ENCODE data around the gene SUCLG2. TPM values are rescaled to one million over a fixed set of nuclear protein-coding genes. Genes with fewer than 3 reads are reported as not detected.

Gene SUCLG2
- polyA plus RNA-seq, 1 donor from 2014 or later: 56.6 TPM

GRCh38 chr3:67463656-67464055 lies 190.8 kb downstream of the SUCLG2 start:
- Mint-ChIP-seq H3K4me1 (peaks cover 0 to 4% (median 3%) of the 10 kb centered on the region in 3 donors), H3K36me3 (peaks cover 7% of the 10 kb centered on the region), H3K27me3 (no peaks in the 10 kb centered on the region), H3K9me3 (no peaks in the 10 kb centered on the region), H3K27ac (no peak overlapping the region), H3K4me3 (no peak overlapping the region)

DNA sequence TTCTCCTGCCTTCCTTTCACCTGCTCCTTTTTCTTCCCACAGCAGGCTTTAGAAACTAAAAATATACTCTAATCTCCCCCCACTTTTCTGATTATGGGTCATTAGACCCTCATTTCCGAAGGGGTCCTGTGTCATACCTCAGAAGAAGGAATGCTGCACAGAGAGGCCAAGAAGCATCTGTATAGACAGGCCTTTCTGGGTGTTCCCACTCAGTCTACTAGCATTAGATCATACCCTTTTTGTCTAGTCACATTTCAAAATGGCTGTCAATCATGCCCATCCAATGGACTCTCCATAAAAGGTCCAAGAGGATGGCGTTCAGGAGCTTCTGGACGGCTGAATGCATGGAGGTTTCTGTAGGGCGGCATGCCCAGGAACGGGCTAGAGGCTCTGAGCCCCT lies 192.2 kb downstream of the SUCLG2 start:
- Mint-ChIP-seq H3K36me3 (peaks cover 4% of the 10 kb centered on the region), H3K4me1 (peaks cover 0 to 3% (median 0%) of the 10 kb centered on the region in 3 donors), H3K27ac (no peak overlapping the region), H3K4me3 (no peak overlapping the region), H3K27me3 (no peaks in the 10 kb centered on the region), H3K9me3 (no peaks in the 10 kb centered on the region)

DNA sequence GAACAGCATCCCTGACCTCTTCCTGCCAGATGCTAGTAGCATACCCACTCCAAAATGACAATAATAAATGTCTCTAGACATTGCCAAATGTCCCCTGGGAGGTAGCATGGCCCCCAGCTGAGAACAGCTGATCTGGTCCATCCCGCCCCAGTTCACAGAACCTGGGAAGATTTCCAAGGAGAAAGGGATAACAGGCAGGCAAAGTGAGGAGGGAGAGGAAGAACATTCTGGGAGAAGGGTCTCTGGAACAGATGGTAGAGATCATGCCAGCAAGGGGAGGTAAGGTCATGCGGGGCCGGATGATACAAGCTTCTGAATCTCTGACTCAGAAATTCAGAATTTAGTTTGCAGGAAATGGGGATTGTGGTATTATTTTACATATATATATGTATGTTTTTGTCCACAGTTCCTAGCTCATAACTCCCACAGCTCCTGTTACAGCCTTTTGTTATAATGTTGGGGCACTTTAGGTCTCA lies 192.7 kb downstream of the SUCLG2 start:
- Mint-ChIP-seq H3K4me3 (no peak overlapping the region), H3K9me3 (no peaks in the 10 kb centered on the region), H3K27ac (no peak overlapping the region), H3K27me3 (no peaks in the 10 kb centered on the region), H3K4me1 (peaks cover 0 to 3% (median 0%) of the 10 kb centered on the region in 3 donors), H3K36me3 (peaks cover 2% of the 10 kb centered on the region)

- Mint-ChIP-seq H3K9me3 (no peaks in the 10 kb centered on the region), H3K27me3 (no peaks in the 10 kb centered on the region), H3K4me3 (no peak overlapping the region), H3K4me1 (peaks cover 0 to 3% (median 0%) of the 10 kb centered on the region in 3 donors), H3K36me3 (peaks cover 2% of the 10 kb centered on the region), H3K27ac (no peak overlapping the region)
Measured at GRCh38 chr3:67460841-67461510, 193.4 kb downstream of the SUCLG2 start.

DNA sequence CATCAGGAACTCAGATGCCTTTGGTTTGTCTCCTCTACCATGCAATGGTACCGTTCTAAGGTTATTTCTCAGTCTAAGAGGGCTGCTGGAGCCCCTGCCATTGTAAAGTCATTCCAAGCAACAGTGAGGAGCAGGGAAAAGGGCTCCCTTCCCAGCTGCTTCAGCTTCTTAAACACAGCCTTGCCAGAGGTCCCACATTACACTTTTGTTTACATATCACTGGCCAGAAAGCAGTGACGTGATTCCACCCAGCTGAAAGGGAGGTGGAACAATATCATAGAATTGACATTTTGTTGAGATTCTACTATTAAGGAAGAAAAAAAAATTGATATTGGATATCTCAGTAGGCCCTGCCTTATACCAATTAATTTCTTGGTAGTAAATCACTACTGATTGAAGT lies 194.6 kb downstream of the SUCLG2 start:
- Mint-ChIP-seq H3K9me3 (no peaks in the 10 kb centered on the region), H3K4me3 (no peak overlapping the region), H3K4me1 (peaks cover 0 to 3% (median 0%) of the 10 kb centered on the region in 3 donors), H3K27ac (no peak overlapping the region), H3K36me3 (peaks cover 4% of the 10 kb centered on the region), H3K27me3 (no peaks in the 10 kb centered on the region)

DNA sequence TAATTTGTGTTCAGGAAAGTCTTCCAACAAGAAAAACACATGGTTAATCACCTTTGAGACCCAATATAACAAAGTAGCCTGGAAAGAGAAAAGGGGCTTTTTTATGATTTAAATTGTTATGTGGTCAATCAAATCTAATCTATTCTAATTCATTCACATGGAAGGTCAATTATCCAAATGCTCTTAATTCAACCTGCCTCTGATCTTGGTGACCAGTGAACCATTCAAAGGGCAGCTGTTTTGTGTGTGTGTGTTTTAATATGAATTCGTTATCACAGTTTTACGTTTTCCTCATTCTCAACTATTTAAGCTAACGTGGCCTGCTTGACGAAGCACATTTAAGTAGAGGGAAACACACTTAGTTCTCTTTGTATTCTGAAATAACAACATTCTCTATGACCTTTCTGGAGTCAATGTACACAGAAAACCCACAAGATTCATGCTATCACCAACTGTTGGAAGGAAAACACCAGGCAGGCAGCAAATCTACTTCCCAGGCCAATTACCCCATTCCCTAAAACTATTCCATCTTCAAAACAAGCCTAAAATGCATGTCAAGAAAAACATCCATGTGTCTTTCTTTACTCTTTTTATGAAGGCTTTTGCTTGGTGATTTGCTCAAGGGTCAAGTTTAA lies 195.4 kb downstream of the SUCLG2 start:
- Mint-ChIP-seq H3K36me3 (peaks cover 4% of the 10 kb centered on the region), H3K4me1 (peaks cover 0 to 3% (median 0%) of the 10 kb centered on the region in 3 donors), H3K9me3 (no peaks in the 10 kb centered on the region), H3K27me3 (no peaks in the 10 kb centered on the region), H3K4me3 (no peak overlapping the region), H3K27ac (no peak overlapping the region)

GRCh38 chr3:67458408-67458807 lies 196.0 kb downstream of the SUCLG2 start:
- H3K27me3 Mint-ChIP-seq: no peaks in the 10 kb centered on the region
- H3K4me3 Mint-ChIP-seq: no peak overlapping the region
- H3K4me1 Mint-ChIP-seq: no peaks in the 10 kb centered on the region
- no peaks in the 10 kb centered on the region for H3K9me3 Mint-ChIP-seq
- peaks cover 4% of the 10 kb centered on the region for H3K36me3 Mint-ChIP-seq
- no peak overlapping the region for H3K27ac Mint-ChIP-seq

DNA sequence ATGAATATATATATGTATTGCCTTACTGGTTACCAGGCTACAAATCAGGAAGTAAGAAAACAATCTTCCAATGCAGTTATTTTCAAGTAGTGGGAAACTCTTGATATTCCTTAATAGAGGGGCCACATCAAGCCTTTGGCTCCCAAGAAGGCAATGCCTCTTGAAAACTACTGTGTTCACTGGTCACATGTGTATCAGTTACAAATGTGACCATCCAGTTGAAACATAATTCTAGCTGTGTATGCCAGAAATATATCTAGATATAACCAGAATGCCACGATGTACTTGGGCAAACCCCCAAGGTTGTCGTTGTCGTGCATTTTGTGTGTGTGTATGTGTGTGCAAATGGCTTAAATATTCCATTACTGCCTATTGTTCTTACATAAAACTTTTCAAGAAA lies 200.8 kb downstream of the SUCLG2 start:
- Mint-ChIP-seq H3K27me3 (no peaks in the 10 kb centered on the region), H3K36me3 (peaks cover 7% of the 10 kb centered on the region), H3K27ac (no peak overlapping the region), H3K4me3 (no peak overlapping the region), H3K4me1 (peaks cover 0 to 2% (median 2%) of the 10 kb centered on the region in 3 donors), H3K9me3 (peaks cover 0 to 1% (median 0%) of the 10 kb centered on the region in 3 donors)

GRCh38 chr3:67450153-67450552 lies 204.3 kb downstream of the SUCLG2 start:
- peak overlapping the region in 1 of 3 donors; percentile 57 for H3K27ac Mint-ChIP-seq
- peaks cover 7% of the 10 kb centered on the region for H3K36me3 Mint-ChIP-seq
- H3K4me1 Mint-ChIP-seq: peaks cover 0 to 2% (median 2%) of the 10 kb centered on the region in 3 donors
- no peak overlapping the region for H3K4me3 Mint-ChIP-seq
- no peaks in the 10 kb centered on the region for H3K27me3 Mint-ChIP-seq
- H3K9me3 Mint-ChIP-seq: peaks cover 0 to 1% (median 0%) of the 10 kb centered on the region in 3 donors

DNA sequence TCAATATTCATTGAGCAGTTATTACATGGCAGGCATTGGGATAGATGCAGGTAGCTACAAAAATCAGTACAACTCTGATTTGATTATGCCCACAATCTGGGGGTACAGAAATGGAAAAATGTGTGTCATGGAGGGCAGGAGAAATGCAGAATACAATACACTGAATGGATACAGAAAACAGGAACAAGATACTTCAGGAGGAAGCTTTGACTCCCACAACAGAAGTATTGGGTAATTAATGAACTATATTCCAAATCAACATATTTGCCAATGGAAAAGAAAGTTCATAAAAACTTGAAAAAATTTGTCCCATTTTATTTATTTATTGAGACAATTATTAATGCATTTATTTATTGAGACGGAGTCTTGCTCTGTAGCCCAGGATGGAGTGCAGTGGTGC lies 207.0 kb downstream of the SUCLG2 start:
- Mint-ChIP-seq H3K9me3 (peaks cover 0 to 4% (median 1%) of the 10 kb centered on the region in 3 donors), H3K4me3 (no peak overlapping the region), H3K27ac (no peak overlapping the region), H3K36me3 (peaks cover 7% of the 10 kb centered on the region), H3K27me3 (no peaks in the 10 kb centered on the region), H3K4me1 (peaks cover 4 to 6% (median 6%) of the 10 kb centered on the region in 3 donors)

- H3K9me3 Mint-ChIP-seq: peaks cover 2 to 4% (median 2%) of the 10 kb centered on the region in 3 donors
- no peak overlapping the region for H3K27ac Mint-ChIP-seq
- peaks cover 21 to 24% (median 21%) of the 10 kb centered on the region in 3 donors for H3K4me1 Mint-ChIP-seq
- peaks cover 11% of the 10 kb centered on the region for H3K36me3 Mint-ChIP-seq
- H3K27me3 Mint-ChIP-seq: no peaks in the 10 kb centered on the region
- H3K4me3 Mint-ChIP-seq: peak overlapping the region in 1 of 4 donors; percentile 10
Measured at GRCh38 chr3:67437789-67438188, 216.6 kb downstream of the SUCLG2 start.

- Mint-ChIP-seq H3K9me3 (peaks cover 0 to 4% (median 2%) of the 10 kb centered on the region in 3 donors), H3K27ac (no peak overlapping the region), H3K4me3 (no peak overlapping the region), H3K4me1 (peaks cover 20 to 22% (median 20%) of the 10 kb centered on the region in 3 donors), H3K27me3 (no peaks in the 10 kb centered on the region), H3K36me3 (peaks cover 11% of the 10 kb centered on the region)
Measured at GRCh38 chr3:67437090-67437489, 217.3 kb downstream of the SUCLG2 start.

DNA sequence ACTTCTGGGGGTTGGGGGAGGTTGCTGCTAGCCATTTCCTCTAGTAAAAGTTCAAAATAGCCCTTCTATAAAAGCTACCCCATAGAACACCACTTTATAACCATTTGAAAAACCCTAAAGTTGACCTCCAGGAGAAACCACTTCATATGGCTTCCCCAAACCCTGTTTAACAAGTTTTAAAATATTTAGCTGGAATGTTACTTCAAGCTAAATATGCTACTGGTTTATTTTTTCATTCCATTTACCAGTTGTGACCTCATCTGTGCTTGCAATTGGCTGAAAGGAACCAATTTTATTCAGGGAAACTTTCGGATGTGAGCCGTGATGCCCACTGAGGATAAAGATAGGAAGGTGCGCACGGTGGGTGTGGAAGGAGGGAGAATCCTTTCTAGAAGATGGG lies 221.3 kb downstream of the SUCLG2 start:
- Mint-ChIP-seq H3K36me3 (peaks cover 27% of the 10 kb centered on the region), H3K4me1 (peaks cover 1 to 8% (median 2%) of the 10 kb centered on the region in 3 donors), H3K9me3 (peaks cover 0 to 2% (median 0%) of the 10 kb centered on the region in 3 donors), H3K27me3 (no peaks in the 10 kb centered on the region), H3K27ac (peak overlapping the region in 2 of 3 donors; percentile 5 to 42), H3K4me3 (no peak overlapping the region)

GRCh38 chr3:67431887-67432286 lies 222.5 kb downstream of the SUCLG2 start:
- H3K27me3 Mint-ChIP-seq: no peaks in the 10 kb centered on the region
- H3K4me3 Mint-ChIP-seq: no peak overlapping the region
- peaks cover 0 to 2% (median 0%) of the 10 kb centered on the region in 3 donors for H3K9me3 Mint-ChIP-seq
- H3K27ac Mint-ChIP-seq: no peak overlapping the region
- peaks cover 27% of the 10 kb centered on the region for H3K36me3 Mint-ChIP-seq
- peaks cover 0 to 6% (median 0%) of the 10 kb centered on the region in 3 donors for H3K4me1 Mint-ChIP-seq

- no peak overlapping the region for H3K4me3 Mint-ChIP-seq
- H3K36me3 Mint-ChIP-seq: peaks cover 34% of the 10 kb centered on the region
- peaks cover 0 to 10% (median 9%) of the 10 kb centered on the region in 3 donors for H3K9me3 Mint-ChIP-seq
- no peak overlapping the region for H3K27ac Mint-ChIP-seq
- H3K4me1 Mint-ChIP-seq: peaks cover 0 to 1% (median 0%) of the 10 kb centered on the region in 3 donors
- no peaks in the 10 kb centered on the region for H3K27me3 Mint-ChIP-seq
Measured at GRCh38 chr3:67423722-67424121, 230.7 kb downstream of the SUCLG2 start.
